Measurements from ENCODE around the gene ILF2.

Gene ILF2

DNA sequence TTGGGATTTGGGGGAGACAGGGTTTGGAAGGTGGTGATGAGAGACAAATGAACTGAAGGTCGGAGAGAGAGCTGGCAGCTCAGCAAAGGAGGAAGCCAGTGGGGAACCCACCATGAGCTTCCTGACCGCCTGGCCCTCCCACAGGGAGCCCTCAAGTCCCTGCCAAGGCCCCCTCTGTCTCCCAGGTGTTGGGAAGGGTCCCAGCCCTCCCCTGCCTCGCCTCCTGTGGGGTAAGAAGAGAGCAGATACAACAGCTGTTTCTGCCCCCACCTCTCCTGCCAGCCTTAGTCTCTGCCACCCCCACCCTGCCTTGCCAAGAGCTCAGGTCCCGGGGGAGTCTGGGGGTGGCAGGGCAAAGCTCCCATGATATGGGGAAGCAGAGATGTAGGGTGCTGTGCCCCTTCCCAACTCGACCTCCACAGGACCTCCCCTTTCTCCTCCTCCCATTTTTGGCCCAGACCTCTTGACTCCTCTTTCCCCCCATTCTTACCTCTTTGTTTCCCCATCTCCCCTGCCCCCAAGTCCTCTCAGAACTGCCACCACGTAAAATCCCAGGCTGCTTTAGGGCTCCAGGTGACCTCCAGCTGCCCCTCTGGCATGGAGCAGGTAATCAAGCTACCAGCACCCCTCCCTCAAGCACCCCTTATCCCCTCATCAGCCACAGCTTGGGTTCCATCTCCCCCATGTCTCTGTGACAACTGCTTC lies 42.0 kb downstream of the ILF2 start:
- DNase-seq (ENCODE audit: low read depth in 2 of 2, low spot score in 1 of 2): no peak

- DNase-seq (ENCODE audit: low read depth in 2 of 2, low spot score in 1 of 2): no peak
These were observed 42.8 kb downstream of the ILF2 start, which contains the start of gene S100A1 for GRCh38 chr1:153627715-153628626. S100A1 (plus strand) TSS chr1:153628434; CDS start chr1:153630522, 2,088 bp downstream.

GRCh38 chr1:153626904-153627714 lies 43.7 kb downstream of the ILF2 start, which contains the start of gene S100A13:
S100A13 (minus strand) TSS chr1:153627505; CDS start chr1:153626472, 1,033 bp downstream.
- DNase-seq (ENCODE audit: low read depth in 2 of 2, low spot score in 1 of 2): no peak

- no peak for DNase-seq (ENCODE audit: low read depth in 2 of 2, low spot score in 1 of 2)
These were observed 44.3 kb downstream of the ILF2 start for GRCh38 chr1:153626477-153626903.

- no peak for DNase-seq (ENCODE audit: low read depth in 2 of 2, low spot score in 1 of 2)
These were observed 45.7 kb downstream of the ILF2 start for GRCh38 chr1:153624965-153625611.

DNA sequence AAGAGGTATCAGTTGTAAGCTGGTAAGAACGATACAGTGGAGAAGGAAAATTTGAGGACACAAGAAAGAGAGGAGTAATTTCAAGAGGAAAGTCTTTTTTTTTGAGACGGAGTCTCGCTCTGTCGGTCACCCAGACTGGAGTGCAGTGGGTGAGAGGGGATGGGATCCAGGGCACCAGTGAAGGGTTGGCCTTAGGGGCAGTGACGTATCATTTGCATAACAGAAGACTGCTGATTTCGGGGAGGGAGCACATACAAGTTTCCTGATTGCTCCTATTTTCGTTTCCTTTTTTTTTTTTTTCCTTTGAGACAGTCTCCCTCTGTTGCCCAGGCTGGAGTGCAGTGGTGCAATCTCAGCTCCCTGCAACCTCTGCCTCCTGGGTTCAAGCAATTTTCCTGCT lies 47.7 kb downstream of the ILF2 start:
- DNase-seq (ENCODE audit: low read depth in 2 of 2, low spot score in 1 of 2): no peak

GRCh38 chr1:153619171-153619570 lies 51.6 kb downstream of the ILF2 start:
- DNase-seq (ENCODE audit: low read depth in 2 of 2, low spot score in 1 of 2): no peak

GRCh38 chr1:153617663-153618062 lies 53.1 kb downstream of the ILF2 start:
- peak in 1 of 2 donors; percentile 47 for DNase-seq (ENCODE audit: low read depth in 2 of 2, low spot score in 1 of 2)

- no peak for DNase-seq (ENCODE audit: low read depth in 2 of 2, low spot score in 1 of 2)
These were observed 53.9 kb downstream of the ILF2 start for GRCh38 chr1:153616917-153617311.

GRCh38 chr1:153616144-153616916 lies 54.5 kb downstream of the ILF2 start, which contains the start of gene S100A14:
S100A14 (minus strand) TSS chr1:153616325; CDS start chr1:153615858, 467 bp downstream.
- DNase-seq (ENCODE audit: low read depth in 2 of 2, low spot score in 1 of 2): no peak

GRCh38 chr1:153615406-153615805 lies 55.4 kb downstream of the ILF2 start:
- no peak for DNase-seq (ENCODE audit: low read depth in 2 of 2, low spot score in 1 of 2)

DNA sequence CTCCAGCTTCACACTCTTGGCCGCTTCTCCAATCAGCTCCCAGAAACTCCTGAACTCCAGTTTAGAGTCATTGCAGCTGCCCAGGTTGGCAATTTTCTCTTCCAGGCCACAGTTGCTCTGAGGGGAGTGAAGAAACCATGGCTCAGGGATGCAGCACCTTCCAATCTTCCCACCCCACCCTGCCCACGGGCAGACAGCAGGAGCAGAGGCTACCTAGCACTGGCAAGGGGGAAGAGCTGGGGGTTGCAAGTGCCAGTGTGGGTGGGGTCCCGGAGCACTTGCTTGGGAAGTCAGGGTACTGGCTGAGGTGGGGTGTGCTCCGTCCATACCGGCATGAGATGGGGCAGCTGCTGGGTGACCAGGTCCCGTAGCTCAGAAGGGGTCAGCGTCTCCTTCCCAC lies 55.9 kb downstream of the ILF2 start:
- DNase-seq (ENCODE audit: low read depth in 2 of 2, low spot score in 1 of 2): no peak

DNA sequence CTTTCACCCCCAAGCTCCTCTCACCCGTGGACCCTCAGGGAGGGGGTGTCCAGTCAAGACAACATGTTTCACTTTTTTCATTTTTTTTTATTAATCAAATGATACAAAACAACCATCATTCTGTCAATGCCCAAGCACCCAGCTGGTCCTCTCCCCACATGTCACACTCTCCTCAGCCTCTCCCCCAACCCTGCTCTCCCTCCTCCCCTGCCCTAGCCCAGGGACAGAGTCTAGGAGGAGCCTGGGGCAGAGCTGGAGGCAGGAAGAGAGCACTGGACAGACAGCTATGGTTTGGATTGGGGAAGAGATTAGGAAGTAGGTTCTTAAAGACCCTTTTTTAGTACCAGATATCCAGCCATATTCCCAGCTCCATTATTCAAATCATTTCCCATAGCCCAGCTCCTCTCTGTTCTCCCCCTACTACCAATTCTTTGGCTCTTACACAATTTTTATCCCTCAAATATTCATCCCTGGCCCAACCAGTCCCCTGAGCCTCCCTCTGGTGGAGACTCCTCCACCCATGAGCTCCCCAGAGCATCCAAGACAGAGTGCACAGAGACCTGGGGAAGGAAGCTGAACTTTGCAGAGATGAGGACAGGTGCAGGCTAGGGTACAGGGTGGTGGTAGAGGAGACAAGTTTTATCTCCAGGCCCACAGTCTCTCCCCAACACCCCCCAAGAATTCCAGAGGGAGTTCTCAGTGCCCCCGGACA lies 56.4 kb downstream of the ILF2 start:
- DNase-seq (ENCODE audit: low read depth in 2 of 2, low spot score in 1 of 2): no peak

DNA sequence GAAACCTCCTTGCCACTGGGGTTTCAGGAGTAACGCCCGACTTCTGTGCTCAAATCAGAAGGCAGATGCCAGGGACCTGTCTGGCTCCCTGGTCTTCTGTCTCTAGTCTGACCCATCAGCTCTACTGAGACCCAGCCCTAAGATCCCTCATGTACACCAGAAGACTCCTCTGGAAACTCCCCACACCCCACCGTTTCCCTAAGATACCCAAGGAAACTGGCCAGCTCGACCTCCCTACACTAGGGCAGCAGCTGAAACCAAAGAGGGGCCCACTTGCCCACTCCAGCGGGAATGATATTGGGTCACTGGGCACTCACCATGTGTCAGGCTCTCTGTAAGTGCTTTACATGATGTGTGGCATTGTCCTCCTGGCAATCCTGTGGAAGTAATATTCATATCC lies 57.4 kb downstream of the ILF2 start:
- DNase-seq (ENCODE audit: low read depth in 2 of 2, low spot score in 1 of 2): no peak

- DNase-seq (ENCODE audit: low read depth in 2 of 2, low spot score in 1 of 2): no peak
These were observed 58.0 kb downstream of the ILF2 start, which contains the start of gene S100A16 for GRCh38 chr1:153612755-153613331. S100A16 (minus strand) TSS chr1:153613137; CDS start chr1:153608151, 4,986 bp downstream.

GRCh38 chr1:153612111-153612754 lies 58.6 kb downstream of the ILF2 start:
- no peak for DNase-seq (ENCODE audit: low read depth in 2 of 2, low spot score in 1 of 2)

Measured in stimulated activated CD8-positive, alpha-beta memory T cell treated with anti-CD3 and anti-CD28 coated beads, Interleukin-4, amount 100 ng/mL, for 4 hours (primary cell).